OCI-LY3 (cell line): ENCODE measurements around the gene ZNF835.

Experiments used
- CTCF ChIP-seq: fragments of 200-600, 300-600 bp; sonication (generic); IDR thresholded peaks from 2 replicates; pipeline ENCODE4 v1.5.1; 2014; ENCODE audit warnings: antibody characterized with exemption, low read length, low read depth
- EZH2phosphoT487 ChIP-seq: fragments of 200-600 bp; shearing (Covaris generic); IDR thresholded peaks from 2 replicates; pipeline ENCODE4 v1.6.1; 2018; ENCODE audit warnings: antibody characterized with exemption, mixed run types, low read depth

- TF ChIP-seq CTCF: no peak
- no peak for TF ChIP-seq EZH2phosphoT487
These were observed 15.5 kb upstream of the ZNF835 start for GRCh38 chr19:56687031-56687430.
